ENCODE results near the gene RBFOX1. TPM values are rescaled to one million over a fixed set of nuclear protein-coding genes. Genes with fewer than 3 reads are reported as not detected.

RBFOX1 gene
- total RNA-seq, 6 donors from 2014 or later: not detected

GRCh38 chr16:7436306-7436705 is 103.7 kb downstream of the RBFOX1 start:
- no peak for ATAC-seq (ENCODE audit: low FRiP score in 2 of 2)
- Histone ChIP-seq H3K27ac (no peak overlapping the region), H3K9me3 (no peaks in the 10 kb centered on the region), H3K36me3 (no peaks in the 10 kb centered on the region), H3K4me3 (no peak overlapping the region), H3K4me1 (no peaks in the 10 kb centered on the region), H3K27me3 (no peaks in the 10 kb centered on the region)
- TF ChIP-seq EP300 (IDR thresholded peaks at IDR 0.05) (no peak), POLR2A (IDR thresholded peaks at IDR 0.05) (no peak), POLR2AphosphoS5 (IDR thresholded peaks at IDR 0.05) (no peak), CTCF (IDR thresholded peaks at IDR 0.05) (no peak)
- WGBS, 2 donors: 72 to 74% methylated on average over 5 of the region's 5 CpGs
- DNase-seq: no peak

GRCh38 chr16:7437135-7437804 is 104.6 kb downstream of the RBFOX1 start:
- DNase-seq (no peak), ATAC-seq (ENCODE audit: low FRiP score in 2 of 2) (no peak)
- Histone ChIP-seq H3K27ac (no peak overlapping the region), H3K36me3 (no peaks in the 10 kb centered on the region), H3K4me3 (no peak overlapping the region), H3K4me1 (no peaks in the 10 kb centered on the region), H3K27me3 (no peaks in the 10 kb centered on the region), H3K9me3 (no peaks in the 10 kb centered on the region)
- WGBS, 2 donors: 75 to 78% methylated on average over 12 of the region's 12 CpGs
- TF ChIP-seq POLR2A (IDR thresholded peaks at IDR 0.05): no peak
- no peak for TF ChIP-seq CTCF (IDR thresholded peaks at IDR 0.05)
- no peak for TF ChIP-seq POLR2AphosphoS5 (IDR thresholded peaks at IDR 0.05)
- no peak for TF ChIP-seq EP300 (IDR thresholded peaks at IDR 0.05)

- Histone ChIP-seq H3K36me3 (no peaks in the 10 kb centered on the region), H3K9me3 (no peaks in the 10 kb centered on the region), H3K27me3 (no peaks in the 10 kb centered on the region), H3K4me1 (no peaks in the 10 kb centered on the region), H3K4me3 (no peak overlapping the region), H3K27ac (no peak overlapping the region)
- DNase-seq (no peak), ATAC-seq (ENCODE audit: low FRiP score in 2 of 2) (no peak)
- TF ChIP-seq POLR2AphosphoS5 (IDR thresholded peaks at IDR 0.05): no peak
- TF ChIP-seq CTCF (IDR thresholded peaks at IDR 0.05): no peak
- TF ChIP-seq POLR2A (IDR thresholded peaks at IDR 0.05): no peak
- no peak for TF ChIP-seq EP300 (IDR thresholded peaks at IDR 0.05)
- WGBS, 2 donors: 90 to 91% methylated on average over 7 of the region's 7 CpGs
These were observed 105.2 kb downstream of the RBFOX1 start for GRCh38 chr16:7437843-7438242.

DNA sequence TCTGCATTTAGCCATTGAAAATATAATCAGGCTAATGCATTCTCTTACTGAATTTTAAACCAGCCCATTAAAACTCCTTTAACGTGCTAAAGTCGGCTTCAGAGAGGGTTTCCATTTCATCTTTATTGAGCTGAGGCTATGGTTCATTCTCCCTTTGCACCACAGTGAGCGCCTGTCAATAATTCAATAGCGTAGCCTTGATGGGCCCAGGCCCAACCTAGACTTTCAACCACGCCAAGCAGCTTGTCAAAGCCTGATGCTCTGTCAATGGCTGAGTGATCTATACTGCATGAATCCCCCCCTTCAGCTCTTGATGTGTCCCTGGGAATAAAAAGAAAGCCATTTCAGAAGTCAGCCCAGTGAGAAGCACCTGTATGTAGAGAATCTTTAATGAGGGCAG is 106.0 kb downstream of the RBFOX1 start:
- 83 to 85% methylated on average over 5 of the region's 5 CpGs for WGBS, 2 donors
- DNase-seq (no peak), ATAC-seq (ENCODE audit: low FRiP score in 2 of 2) (no peak)
- H3K9me3 ChIP-seq: no peaks in the 10 kb centered on the region
- TF ChIP-seq EP300 (IDR thresholded peaks at IDR 0.05): no peak
- no peak for TF ChIP-seq POLR2A (IDR thresholded peaks at IDR 0.05)
- no peak for TF ChIP-seq CTCF (IDR thresholded peaks at IDR 0.05)
- TF ChIP-seq POLR2AphosphoS5 (IDR thresholded peaks at IDR 0.05): no peak
- H3K4me3 ChIP-seq: no peak overlapping the region
- H3K27me3 ChIP-seq: no peaks in the 10 kb centered on the region
- H3K4me1 ChIP-seq: no peaks in the 10 kb centered on the region
- H3K36me3 ChIP-seq: no peaks in the 10 kb centered on the region
- H3K27ac ChIP-seq: no peak overlapping the region

DNA sequence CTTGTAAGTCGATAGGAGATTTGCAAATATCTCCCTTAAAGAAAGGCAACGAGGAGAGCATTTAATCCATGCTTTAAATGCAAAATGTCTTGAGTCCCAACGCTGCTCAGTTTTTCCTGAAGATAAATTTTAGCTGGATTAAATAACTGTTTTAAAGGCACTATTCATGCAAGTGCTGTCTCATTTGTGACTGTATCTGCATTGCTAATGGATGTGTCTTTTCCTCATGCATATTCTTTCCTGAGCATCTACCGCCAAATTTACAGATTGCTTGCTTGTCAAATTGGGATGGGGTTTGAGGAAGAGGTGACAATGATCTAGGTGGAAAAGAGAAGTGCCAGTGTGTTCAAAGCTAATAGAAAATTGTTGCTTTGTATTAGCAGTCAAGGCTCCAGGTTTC is 106.9 kb downstream of the RBFOX1 start:
- Histone ChIP-seq H3K9me3 (no peaks in the 10 kb centered on the region), H3K27me3 (no peaks in the 10 kb centered on the region), H3K27ac (no peak overlapping the region), H3K4me3 (no peak overlapping the region), H3K4me1 (no peaks in the 10 kb centered on the region), H3K36me3 (no peaks in the 10 kb centered on the region)
- TF ChIP-seq POLR2AphosphoS5 (IDR thresholded peaks at IDR 0.05): no peak
- no peak for TF ChIP-seq POLR2A (IDR thresholded peaks at IDR 0.05)
- TF ChIP-seq EP300 (IDR thresholded peaks at IDR 0.05): no peak
- no peak for TF ChIP-seq CTCF (IDR thresholded peaks at IDR 0.05)
- no peak for DNase-seq
- WGBS, 2 donors: 44 to 54% methylated on average over 4 of the region's 4 CpGs
- ATAC-seq (ENCODE audit: low FRiP score in 2 of 2): no peak
